A549 (cell line): ENCODE measurements around the gene RPLP2. TPM values are rescaled to one million over a fixed set of nuclear protein-coding genes. Genes with fewer than 3 reads are reported as not detected.

Experiments used
- ATAC-seq, 2 experiments: fragments of 200-7000 bp in 1 of 2; fragments of >200 bp in 1 of 2; cut with Nextera tagmentation in 1 of 2; cut with Tn5 transposase in 1 of 2; 3 replicates each; pipeline versions ENCODE4 v1.8.0 to v1.9.1; 2018 to 2020; ENCODE audit warnings: mild to moderate bottlenecking in 1 of 2, moderate library complexity in 1 of 2
- CTCF ChIA-PET: fragments of 300-600 bp; sonication (Branson Sonifier 250); formaldehyde crosslinking; extraction: SDS; loops from one replicate; lab custom pipeline; 2021; ENCODE audit warnings: antibody characterized with exemption, inconsistent platforms; lab: Yijun Ruan, JAX
- POLR2A ChIA-PET: fragments of 350-600 bp; formaldehyde crosslinking; extraction: SDS; loops from one replicate; lab custom pipeline; 2021; ENCODE audit warnings: antibody characterized with exemption, inconsistent platforms; lab: Yijun Ruan, JAX
- DNase-seq, 2 experiments: peaks; one replicate each; pipeline versions ENCODE4 v3.0.0 to v3.0.0-alpha.2; 2011 to 2016; ENCODE audit warnings: low read depth in 1 of 2, low spot score in 1 of 2
- FAIRE-seq: peaks from 2 replicates; lab custom pipeline; 2011; peaks lifted over from hg19 to GRCh38; lab: Jason Lieb, UNC
- H3K27ac ChIP-seq, 2 experiments: fragments of >200 bp; sonication (Bioruptor Twin); formaldehyde crosslinking; 3 replicates each; pipeline ENCODE4 v1.5.1; 2016 to 2017
- H3K4me1 ChIP-seq: fragments of >200 bp; sonication (Bioruptor Twin); formaldehyde crosslinking; 3 replicates; pipeline ENCODE4 v1.6.1; 2016
- H3K4me2 ChIP-seq: fragments of >200 bp; sonication (Bioruptor Twin); formaldehyde crosslinking; 3 replicates; pipeline ENCODE4 v1.6.1; 2016
- H3K4me3 ChIP-seq: fragments of >200 bp; sonication (Bioruptor Twin); formaldehyde crosslinking; 3 replicates; pipeline ENCODE4 v1.5.1; 2016
- H3K9me3 ChIP-seq: fragments of >200 bp; sonication (Bioruptor Twin); formaldehyde crosslinking; 3 replicates; pipeline ENCODE4 v1.6.1; 2016
- BCL3 ChIP-seq: fragments of >200 bp; sonication (Bioruptor Twin); formaldehyde crosslinking; IDR thresholded peaks from 3 replicates; pipeline ENCODE4 v1.6.1; 2016
- BHLHE40 ChIP-seq: IDR thresholded peaks from 2 replicates; pipeline ENCODE4 v1.6.1; 2012; ENCODE audit warnings: low read depth, low read length, inconsistent platforms
- E2F6 ChIP-seq: IDR thresholded peaks from 2 replicates; pipeline ENCODE4 v1.6.1; 2012; ENCODE audit warnings: low read depth, borderline replicate concordance
- EHMT2 ChIP-seq: fragments of 200-600 bp; sonication (generic); IDR thresholded peaks from 2 replicates; pipeline ENCODE4 v1.6.1; 2016; ENCODE audit warnings: antibody characterized with exemption, low read depth, mild to moderate bottlenecking, moderate library complexity
- EP300 ChIP-seq, 2 experiments: fragments of >200 bp; sonication (Bioruptor Twin); formaldehyde crosslinking; IDR thresholded peaks; 2 replicates in 1 of 2; 3 replicates in 1 of 2; pipeline ENCODE4 v1.6.1; 2016 to 2017
- ESRRA ChIP-seq: fragments of 150-350 bp; IDR thresholded peaks from 2 replicates; pipeline ENCODE4 v1.6.1; 2014; ENCODE audit warnings: mild to moderate bottlenecking, low read length, borderline replicate concordance
- FOSL2 ChIP-seq, 2 experiments: fragments of 450-650 bp in 1 of 2; fragments of >200 bp in 1 of 2; sonication (Bioruptor Twin) in 1 of 2; formaldehyde crosslinking; IDR thresholded peaks; 2 replicates each; pipeline versions ENCODE4 v1.5.0 to v1.6.1; 2016 to 2020; ENCODE audit warnings: mild to moderate bottlenecking in 1 of 2, moderate library complexity in 1 of 2
- FOXS1 ChIP-seq: fragments of 250-450 bp; sonication (Bioruptor Pico); IDR thresholded peaks from 2 replicates; pipeline ENCODE4 v1.5.0; 2020; ENCODE audit warnings: mild to moderate bottlenecking, moderate library complexity
- GATA3 ChIP-seq: IDR thresholded peaks from 2 replicates; pipeline ENCODE4 v1.6.1; 2012; ENCODE audit warnings: borderline replicate concordance
- HES2 ChIP-seq: fragments of >200 bp; sonication (Bioruptor Twin); formaldehyde crosslinking; IDR thresholded peaks from 2 replicates; pipeline ENCODE4 v1.6.1; 2016
- HMGXB4 ChIP-seq: fragments of 250-450 bp; sonication (Bioruptor Pico); IDR thresholded peaks from 2 replicates; pipeline ENCODE4 v1.5.0; 2021; ENCODE audit warnings: mild to moderate bottlenecking, moderate library complexity, borderline replicate concordance
- HOXB5 ChIP-seq: fragments of 250-450 bp; sonication (Bioruptor Pico); IDR thresholded peaks from 2 replicates; pipeline ENCODE4 v1.5.0; 2020; ENCODE audit warnings: mild to moderate bottlenecking, moderate library complexity
- JUN ChIP-seq, 2 experiments: fragments of >200 bp; sonication (Bioruptor Twin); formaldehyde crosslinking; IDR thresholded peaks; 2 replicates in 1 of 2; 3 replicates in 1 of 2; pipeline ENCODE4 v1.6.1; 2016 to 2017
- JUNB ChIP-seq: fragments of >200 bp; sonication (Bioruptor Twin); formaldehyde crosslinking; IDR thresholded peaks from 2 replicates; pipeline ENCODE4 v1.6.1; 2016
- MAX ChIP-seq: IDR thresholded peaks from 2 replicates; pipeline ENCODE4 v1.6.1; 2012
- MAZ ChIP-seq: fragments of 150-350 bp; IDR thresholded peaks from 2 replicates; pipeline ENCODE4 v1.6.1; 2014; ENCODE audit warnings: antibody characterized with exemption, low read depth, low read length, borderline replicate concordance
- MYC ChIP-seq: IDR thresholded peaks from 2 replicates; pipeline ENCODE4 v1.6.1; 2012; ENCODE audit warnings: mild to moderate bottlenecking, inconsistent platforms, low read length, improper control_type of control experiment, borderline replicate concordance
- NPAS2 ChIP-seq: fragments of 250-450 bp; sonication (Bioruptor Pico); IDR thresholded peaks from 2 replicates; pipeline ENCODE4 v1.8.0; 2022; ENCODE audit warnings: mild to moderate bottlenecking, moderate library complexity, borderline replicate concordance
- PBX3 ChIP-seq: IDR thresholded peaks from 2 replicates; pipeline ENCODE4 v1.6.1; 2012
- POLR2A ChIP-seq: IDR thresholded peaks from 2 replicates; pipeline ENCODE4 v1.6.1; 2012; ENCODE audit warnings: mild to moderate bottlenecking, low read length
- POLR2AphosphoS2 ChIP-seq: conservative IDR thresholded peaks from 2 replicates; pipeline ENCODE4 v1.6.1; 2012; ENCODE audit warnings: low read length, improper control_type of control experiment, inconsistent platforms
- RAD21 ChIP-seq, 2 experiments: fragments of >200 bp in 1 of 2; sonication (Bioruptor Twin) in 1 of 2; formaldehyde crosslinking in 1 of 2; IDR thresholded peaks in 1 of 2; conservative IDR thresholded peaks in 1 of 2; 2 replicates in 1 of 2; 3 replicates in 1 of 2; pipeline ENCODE4 v1.6.1; 2012 to 2018; ENCODE audit warnings: inconsistent platforms in 1 of 2
- RARB ChIP-seq: fragments of 250-450 bp; sonication (Bioruptor Pico); IDR thresholded peaks from 2 replicates; pipeline ENCODE4 v1.8.0; 2021; ENCODE audit warnings: mild to moderate bottlenecking, moderate library complexity
- REST ChIP-seq: fragments of 200-600 bp; sonication (generic); IDR thresholded peaks from 2 replicates; pipeline ENCODE4 v1.6.1; 2016; ENCODE audit warnings: antibody characterized with exemption, mild to moderate bottlenecking, moderate library complexity
- RFX5 ChIP-seq: fragments of 450-650 bp; IDR thresholded peaks from 2 replicates; pipeline ENCODE4 v1.7.1; 2014; ENCODE audit warnings: antibody characterized with exemption, mild to moderate bottlenecking, moderate library complexity
- SREBF2 ChIP-seq: fragments of 450-650 bp; IDR thresholded peaks from 2 replicates; pipeline ENCODE4 v1.6.1; 2014; ENCODE audit warnings: mild to moderate bottlenecking, moderate library complexity
- TFCP2L1 ChIP-seq: fragments of 250-450 bp; sonication (Bioruptor Pico); IDR thresholded peaks from 2 replicates; pipeline ENCODE4 v1.5.0; 2021; ENCODE audit warnings: mild to moderate bottlenecking
- TP53 ChIP-seq: fragments of 250-450 bp; sonication (Bioruptor Pico); IDR thresholded peaks from 2 replicates; pipeline ENCODE4 v1.5.0; 2021; ENCODE audit warnings: mild to moderate bottlenecking, moderate library complexity
- ZFP36 ChIP-seq: fragments of 450-650 bp; IDR thresholded peaks from 2 replicates; pipeline ENCODE4 v1.6.1; 2014; ENCODE audit warnings: borderline replicate concordance; ENCODE audit not compliant: partially characterized antibody
- ZNF302 ChIP-seq: fragments of 250-450 bp; sonication (Bioruptor Pico); IDR thresholded peaks from 2 replicates; pipeline ENCODE4 v1.9.0; 2021; ENCODE audit warnings: inconsistent platforms, mild to moderate bottlenecking, moderate library complexity
- WGBS: methylation state at CpG from one replicate; pipeline ENCODE4 v1.1.6; 2017; ENCODE audit errors: missing lambda C conversion rate; 5-methylcytosine and 5-hydroxymethylcytosine counted together
- polyA plus RNA-seq, 4 experiments: library from polyadenylated mRNA; depleted of rRNA in 3 of 4; stranded (reverse); fragments of >200 nt; fragmentation: RNase III in 1 of 4; extraction: RNeasy Plus Mini Kit Qiagen cat#74134 plus additional on column Dnase treatment in 1 of 4; gene quantifications; 2 replicates in 3 of 4; 3 replicates in 1 of 4; pipeline ENCODE4 v1.2.3, GENCODE V29; 2011 to 2017

The RPLP2 gene
- polyA plus RNA-seq, 2 of the 4 experiments (the other 2 are of a cell fraction) = 1,493 to 2,508 TPM

GRCh38 chr11:843818-844692 is 34.3 kb downstream of the RPLP2 start:
- Histone ChIP-seq H3K27ac (peak overlapping the region; percentile 99), H3K4me1 (peaks cover 63% of the 10 kb centered on the region), H3K4me2 (peak overlapping the region; percentile 92), H3K4me3 (peak overlapping the region; percentile 100), H3K9me3 (no peaks in the 10 kb centered on the region)
- POLR2A ChIA-PET = interaction anchor here (1.2 to 3.9 kb wide), 5 partner anchors 11 to 51 kb away, joined by 5 to 47 read pairs (median 6); partner anchors contain the start of genes CD151 and PNPLA2
- peak; percentile 74 for TF ChIP-seq GATA3
- TF ChIP-seq BHLHE40 = peak; percentile 47; the same call in 1 of the 2 replicates
- no peak for TF ChIP-seq JUNB
- peak; percentile 56; the same call in 2 of the 3 replicates for TF ChIP-seq BCL3
- no peak for TF ChIP-seq TFCP2L1 (CRISPR knock-in tag)
- no peak for TF ChIP-seq RFX5
- no peak for TF ChIP-seq EHMT2
- no peak for TF ChIP-seq SREBF2
- no peak for TF ChIP-seq ESRRA
- TF ChIP-seq MYC = peak; percentile 91
- peak; percentile 74 for TF ChIP-seq REST
- TF ChIP-seq RARB = 0 out of 2 replicates have a peak, but pooled peaks have one; percentile 61
- TF ChIP-seq FOXS1 (CRISPR knock-in tag) = no peak
- peak; percentile 95 for TF ChIP-seq NPAS2
- no peak for TF ChIP-seq ZNF302 (CRISPR knock-in tag)
- no peak for TF ChIP-seq HES2
- peak; percentile 99 for TF ChIP-seq MAX
- peak; percentile 72 for TF ChIP-seq PBX3
- TF ChIP-seq MAZ = no peak
- TF ChIP-seq HOXB5 (CRISPR knock-in tag) = 0 out of 2 replicates have a peak, but pooled peaks have one; percentile 44
- TF ChIP-seq ZFP36 = no peak
- TF ChIP-seq POLR2AphosphoS2 = no peak; the same call in 1 of the 2 replicates
- no peak for TF ChIP-seq RAD21 (conservative IDR thresholded peaks at IDR 0.05 in 1 of 2, IDR thresholded peaks at IDR 0.05 in 1 of 2)
- TF ChIP-seq TP53 (CRISPR knock-in tag) = no peak
- no peak for TF ChIP-seq HMGXB4 (CRISPR knock-in tag)
- peak; percentile 69 for TF ChIP-seq E2F6
- TF ChIP-seq EP300 (IDR thresholded peaks at IDR 0.05) = peak in 1 of 2 experiments; percentile 45; a peak in 1 of 5 replicates
- TF ChIP-seq POLR2A = peak; percentile 56
- no peak for TF ChIP-seq FOSL2 (IDR thresholded peaks at IDR 0.05)
- peak; percentile 60 for TF ChIP-seq FOSL2 (CRISPR knock-in tag; IDR thresholded peaks at IDR 0.05)
- TF ChIP-seq JUN (IDR thresholded peaks at IDR 0.05) = peak; percentile 66 to 82; a peak in 4 of 5 replicates
- FAIRE-seq = peak; percentile 98
- CTCF ChIA-PET = interaction anchor here (0.6 to 5.4 kb wide), 5 partner anchors 10 to 207 kb away, joined by 3 to 40 read pairs (median 6); no protein-coding TSS in a partner anchor
- 2% methylated on average over 14 of the region's 25 CpGs for WGBS
- peak; percentile 25 to 71 for ATAC-seq
- peak; percentile 86 to 96 for DNase-seq
